Prostate gland (tissue), 2 donors: ENCODE results near the gene PRICKLE2. TPM values are rescaled to one million over a fixed set of nuclear protein-coding genes. Genes with fewer than 3 reads are reported as not detected.

Experiments
- DNase-seq: peaks from one replicate; pipeline ENCODE4 v3.0.0-alpha.2; 2019; ENCODE audit warnings: low spot score
- H3K27ac ChIP-seq, 2 donors: fragments of 200-600 bp; sonication (generic); 2 replicates each; pipeline ENCODE4 v1.5.1; 2017 to 2019
- H3K27me3 ChIP-seq: fragments of 200-600 bp; sonication (generic); replicated peaks from 2 replicates; pipeline ENCODE4 v1.5.1; 2019; ENCODE audit not compliant: insufficient read depth
- H3K36me3 ChIP-seq, 2 donors: fragments of 200-600 bp; sonication (generic); 1 replicate in 1 of 2; 2 replicates in 1 of 2; pipeline versions ENCODE4 v1.5.1 to v1.8.1; 2017 to 2019
- H3K4me1 ChIP-seq: fragments of 200-600 bp; sonication (generic); replicated peaks from 2 replicates; pipeline ENCODE4 v1.5.1; 2019
- H3K4me3 ChIP-seq, 2 donors: fragments of 200-600 bp; sonication (generic); 2 replicates each; pipeline ENCODE4 v1.5.1; 2017 to 2019
- H3K9me3 ChIP-seq: fragments of 200-600 bp; sonication (generic); 2 replicates; pipeline ENCODE4 v1.5.1; 2017
- POLR2A ChIP-seq: fragments of 450-650 bp; IDR thresholded peaks from one replicate; pipeline ENCODE4 v1.6.1; 2016; ENCODE audit warnings: antibody characterized with exemption, mild to moderate bottlenecking
- POLR2AphosphoS5 ChIP-seq: sonication (generic); formaldehyde crosslinking; IDR thresholded peaks from one replicate; pipeline ENCODE4 v1.6.1; 2017; ENCODE audit warnings: antibody characterized with exemption
- WGBS: methylation state at CpG from one replicate; pipeline ENCODE4 v1.1.5; 2018; 5-methylcytosine and 5-hydroxymethylcytosine counted together
- intact Hi-C: fragments of 100-400 bp; cut with DNase I; formaldehyde crosslinking; loops from one replicate; pipeline ENCODE4 v1.14.2; 2022
- total RNA-seq, 2 donors: library from RNA; depleted of rRNA; stranded (reverse); fragments of >200 nt; gene quantifications; one replicate each; pipeline ENCODE4 v1.1.0, GENCODE V29; 2016
- TF ChIP-seq, protein P1 (sequence below), 4 experiments: fragments of 200-600 bp in 2 of 4; fragments of 450-650 bp in 2 of 4; sonication (generic) in 2 of 4; IDR thresholded peaks; 1 replicate in 3 of 4; 2 replicates in 1 of 4; pipeline ENCODE4 v1.5.1; 2016 to 2019; ENCODE audit warnings: antibody characterized with exemption in 4 of 4, mild to moderate bottlenecking in 2 of 4, moderate library complexity in 2 of 4

The PRICKLE2 gene
- total RNA-seq, 2 donors from 2014 or later: 11.9 to 21.0 TPM

DNA sequence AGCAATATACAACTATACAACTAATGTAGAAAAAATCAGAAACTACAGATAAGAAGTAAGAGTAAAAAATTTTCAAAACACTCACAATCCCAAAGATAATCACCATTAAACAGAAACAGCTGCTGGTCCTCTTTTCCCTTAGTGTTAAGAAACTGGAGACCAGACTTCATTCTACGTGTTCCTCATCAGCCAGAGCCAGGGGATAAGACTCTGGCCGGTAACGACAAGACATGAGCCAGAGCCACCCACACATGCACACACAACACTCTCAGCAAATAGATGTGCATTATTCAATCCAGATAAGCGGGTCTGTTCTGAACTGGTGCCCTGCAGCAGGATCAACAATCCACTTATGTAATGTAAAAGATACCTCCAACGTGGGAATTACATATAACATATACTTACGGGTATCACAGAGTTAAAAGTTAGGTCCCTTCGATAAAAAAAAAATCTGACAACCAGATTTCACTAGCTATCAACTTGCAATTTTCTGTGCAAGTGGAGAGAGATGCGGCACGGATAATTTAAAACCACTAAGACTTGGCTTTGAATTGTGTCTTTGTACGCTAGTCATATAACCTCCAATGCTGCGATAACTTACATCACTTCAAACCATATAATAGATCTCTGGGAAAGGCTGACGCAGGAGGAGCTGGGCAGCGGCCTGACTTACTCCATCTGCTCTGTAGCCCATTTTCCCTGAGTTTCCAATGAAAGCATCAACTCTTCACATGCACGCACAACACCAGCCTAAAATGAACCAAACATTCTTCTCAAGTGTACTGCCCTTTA, 17.8 kb downstream of the PRICKLE2 start:
- no peaks in the 10 kb centered on the region for H3K9me3 ChIP-seq
- DNase-seq: no peak
- H3K27ac ChIP-seq: no peak overlapping the region
- TF ChIP-seq, protein P1, sequence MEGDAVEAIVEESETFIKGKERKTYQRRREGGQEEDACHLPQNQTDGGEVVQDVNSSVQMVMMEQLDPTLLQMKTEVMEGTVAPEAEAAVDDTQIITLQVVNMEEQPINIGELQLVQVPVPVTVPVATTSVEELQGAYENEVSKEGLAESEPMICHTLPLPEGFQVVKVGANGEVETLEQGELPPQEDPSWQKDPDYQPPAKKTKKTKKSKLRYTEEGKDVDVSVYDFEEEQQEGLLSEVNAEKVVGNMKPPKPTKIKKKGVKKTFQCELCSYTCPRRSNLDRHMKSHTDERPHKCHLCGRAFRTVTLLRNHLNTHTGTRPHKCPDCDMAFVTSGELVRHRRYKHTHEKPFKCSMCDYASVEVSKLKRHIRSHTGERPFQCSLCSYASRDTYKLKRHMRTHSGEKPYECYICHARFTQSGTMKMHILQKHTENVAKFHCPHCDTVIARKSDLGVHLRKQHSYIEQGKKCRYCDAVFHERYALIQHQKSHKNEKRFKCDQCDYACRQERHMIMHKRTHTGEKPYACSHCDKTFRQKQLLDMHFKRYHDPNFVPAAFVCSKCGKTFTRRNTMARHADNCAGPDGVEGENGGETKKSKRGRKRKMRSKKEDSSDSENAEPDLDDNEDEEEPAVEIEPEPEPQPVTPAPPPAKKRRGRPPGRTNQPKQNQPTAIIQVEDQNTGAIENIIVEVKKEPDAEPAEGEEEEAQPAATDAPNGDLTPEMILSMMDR (IDR thresholded peaks at IDR 0.05): no peak
- TF ChIP-seq POLR2AphosphoS5 (no peak), POLR2A (no peak)
- intact Hi-C loops: loop anchor here (10.0 kb wide), 1 partner anchor 277 kb away; no protein-coding TSS in a partner anchor
- H3K4me3 ChIP-seq: no peak overlapping the region
- no peaks in the 10 kb centered on the region for H3K4me1 ChIP-seq
- H3K27me3 ChIP-seq: no peaks in the 10 kb centered on the region
- WGBS: 54% methylated on average over 14 of the region's 14 CpGs
- H3K36me3 ChIP-seq: no peaks in the 10 kb centered on the region

DNA sequence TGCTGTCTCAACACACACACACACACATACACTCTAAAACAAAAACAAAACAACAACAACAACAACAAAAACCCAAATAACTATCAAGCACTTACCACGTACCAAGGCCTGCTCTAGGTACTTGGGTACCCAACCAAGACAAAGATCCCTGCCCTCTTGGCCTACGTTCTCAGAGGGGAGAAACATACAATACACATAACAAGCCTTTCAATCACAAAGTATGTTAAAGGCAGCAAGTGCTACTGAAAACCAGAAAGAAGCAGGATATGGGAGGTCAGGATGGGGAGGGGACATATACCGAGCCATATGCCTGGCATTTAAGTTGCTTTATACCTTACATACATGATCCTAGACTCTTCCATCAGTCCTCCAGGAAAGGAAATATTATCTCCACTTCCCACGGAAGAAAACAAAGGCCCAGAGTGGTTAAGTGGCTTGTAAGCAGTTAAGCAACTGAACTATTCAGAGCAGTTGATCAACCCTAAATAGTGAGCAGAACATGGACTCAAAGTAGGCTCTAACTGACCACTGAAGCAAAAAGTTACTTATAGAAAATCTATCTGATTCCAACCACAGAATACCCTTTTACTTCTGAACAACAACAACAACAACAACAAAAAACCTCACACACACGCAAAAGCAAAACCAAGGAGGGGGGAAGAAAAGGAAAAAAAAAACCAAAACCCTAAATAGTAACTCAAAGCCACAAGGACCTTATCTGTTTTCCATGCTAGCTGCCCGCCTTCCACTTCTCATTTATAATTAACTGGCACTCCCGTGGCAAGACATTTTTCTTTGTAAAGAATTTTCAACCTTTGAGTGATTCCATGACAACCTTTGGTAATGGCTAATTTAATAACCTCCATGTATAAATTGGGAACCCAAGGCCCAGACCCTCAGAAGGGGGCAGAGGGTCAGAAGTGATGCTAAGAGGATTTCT, 21.0 kb downstream of the PRICKLE2 start:
- Histone ChIP-seq H3K27ac (no peak overlapping the region), H3K27me3 (no peaks in the 10 kb centered on the region), H3K36me3 (no peaks in the 10 kb centered on the region), H3K9me3 (no peaks in the 10 kb centered on the region), H3K4me1 (no peaks in the 10 kb centered on the region), H3K4me3 (no peak overlapping the region)
- intact Hi-C loops: loop anchor here (10.0 kb wide), 1 partner anchor 281 kb away; no protein-coding TSS in a partner anchor
- 87% methylated on average over 7 of the region's 7 CpGs for WGBS
- TF ChIP-seq POLR2AphosphoS5 (no peak), POLR2A (no peak)
- TF ChIP-seq, protein P1 (IDR thresholded peaks at IDR 0.05): no peak
- DNase-seq: no peak

DNA sequence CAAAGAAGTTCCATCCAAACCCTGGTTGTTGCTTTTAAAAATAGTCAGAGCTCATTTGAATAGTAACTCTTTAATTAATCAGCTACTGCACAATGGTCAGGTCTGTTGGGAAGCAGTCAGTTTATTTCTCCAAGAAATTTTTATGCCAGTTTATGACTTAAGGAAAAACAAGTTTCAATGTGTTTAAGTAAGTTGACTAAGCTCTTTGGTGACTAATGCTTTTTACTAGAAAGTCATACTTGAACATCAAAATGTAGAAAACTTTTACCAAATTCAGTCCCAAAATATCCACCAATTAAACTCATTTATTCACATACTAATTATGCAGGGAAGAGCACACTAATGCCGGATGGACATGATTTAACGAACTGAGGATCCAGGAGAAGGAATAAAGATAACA, 22.1 kb downstream of the PRICKLE2 start:
- H3K4me1 ChIP-seq: no peaks in the 10 kb centered on the region
- intact Hi-C loops: loop anchor here (10.0 kb wide), 1 partner anchor 282 kb away; no protein-coding TSS in a partner anchor
- no peak overlapping the region for H3K27ac ChIP-seq
- H3K27me3 ChIP-seq: no peaks in the 10 kb centered on the region
- H3K36me3 ChIP-seq: no peaks in the 10 kb centered on the region
- H3K9me3 ChIP-seq: no peaks in the 10 kb centered on the region
- WGBS: 94% methylated on average over 2 of the region's 2 CpGs
- TF ChIP-seq, protein P1 (IDR thresholded peaks at IDR 0.05): no peak
- TF ChIP-seq POLR2AphosphoS5: no peak
- TF ChIP-seq POLR2A: no peak
- H3K4me3 ChIP-seq: no peak overlapping the region
- no peak for DNase-seq

DNA sequence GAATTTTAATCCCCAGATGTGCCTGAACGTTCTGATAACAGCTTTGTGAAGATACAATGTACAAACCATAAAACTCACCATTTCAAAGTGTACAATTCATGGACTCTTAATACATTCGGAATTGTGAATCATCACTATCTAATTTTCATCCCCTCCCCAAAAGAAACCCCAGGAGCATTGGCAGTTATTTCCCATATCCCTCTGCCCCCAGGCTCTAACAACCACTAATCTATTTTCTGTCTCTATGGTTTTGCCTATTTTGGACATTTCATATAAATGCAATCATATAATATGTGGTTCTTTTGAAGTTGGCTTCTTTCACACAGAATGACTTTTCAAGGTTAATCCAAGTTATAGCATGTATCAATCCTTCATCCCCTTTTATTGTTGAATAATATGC, 25.3 kb downstream of the PRICKLE2 start:
- Histone ChIP-seq H3K27me3 (no peaks in the 10 kb centered on the region), H3K4me3 (no peak overlapping the region), H3K4me1 (no peaks in the 10 kb centered on the region), H3K36me3 (no peaks in the 10 kb centered on the region), H3K9me3 (no peaks in the 10 kb centered on the region), H3K27ac (no peak overlapping the region)
- TF ChIP-seq POLR2A (no peak), POLR2AphosphoS5 (no peak)
- TF ChIP-seq, protein P1 (IDR thresholded peaks at IDR 0.05): no peak
- DNase-seq: no peak
- intact Hi-C loops: loop anchor here (10.0 kb wide), 2 partner anchors 145 to 285 kb away; no protein-coding TSS in a partner anchor
- WGBS: 59% methylated on average over 2 of the region's 2 CpGs
